PC-9 (cell line): ENCODE results near the gene ORAI2. TPM values are rescaled to one million over a fixed set of nuclear protein-coding genes. Genes with fewer than 3 reads are reported as not detected.
"Not testable (repeated sequence)": the region's sequence is repeated elsewhere in the genome, so short reads cannot be mapped to it uniquely, and the experiment has no call there.

Experiments used
- BruUV-seq: library from RNA; stranded (reverse); fragments of 400-500 nt; replicated peaks from 2 replicates; lab custom pipeline; 2021; lab: Mats Ljungman, UMichigan
- CTCF ChIA-PET: fragments of 300-600 bp; sonication (Branson Sonifier 250); formaldehyde crosslinking; loops from one replicate; lab custom pipeline; 2022; ENCODE audit warnings: antibody characterized with exemption; lab: Charles Lee
- POLR2A ChIA-PET: fragments of 300-600 bp; sonication (Branson Sonifier 250); formaldehyde crosslinking; loops from one replicate; lab custom pipeline; 2022; ENCODE audit warnings: antibody characterized with exemption; ENCODE audit not compliant: unreplicated experiment; lab: Charles Lee
- DNase-seq, 2 experiments: peaks; one replicate each; pipeline versions ENCODE4 v3.0.0 to v3.0.0-alpha.2; 2015 to 2022; ENCODE audit warnings: mixed read lengths in 1 of 2
- H2AFZ ChIP-seq: fragments of 200-600 bp; sonication (generic); 2 replicates; pipeline ENCODE4 v1.8.1; 2017; ENCODE audit warnings: antibody characterized with exemption
- H3F3A ChIP-seq: fragments of 200-600 bp; sonication (generic); 2 replicates; pipeline ENCODE4 v1.8.1; 2017; ENCODE audit warnings: antibody characterized with exemption, mild to moderate bottlenecking, low read depth; ENCODE audit not compliant: insufficient read depth
- H3K27ac ChIP-seq: fragments of 200-600 bp; sonication (generic); 2 replicates; pipeline ENCODE4 v1.6.1; 2016; ENCODE audit warnings: mixed run types
- H3K27me3 ChIP-seq: fragments of 200-600 bp; sonication (generic); 2 replicates; pipeline ENCODE4 v1.6.1; 2016; ENCODE audit warnings: low read depth, mixed run types; ENCODE audit not compliant: insufficient read depth
- H3K36me3 ChIP-seq: fragments of 200-600 bp; sonication (generic); 2 replicates; pipeline ENCODE4 v1.6.1; 2016; ENCODE audit warnings: low read depth, mixed run types
- H3K4me1 ChIP-seq: fragments of 200-600 bp; sonication (generic); replicated peaks from 2 replicates; pipeline ENCODE4 v1.6.1; 2016; ENCODE audit warnings: mixed run types; ENCODE audit not compliant: insufficient read depth
- H3K4me2 ChIP-seq: fragments of 200-600 bp; sonication (generic); 2 replicates; pipeline ENCODE4 v1.6.1; 2017; ENCODE audit warnings: mixed run types
- H3K4me3 ChIP-seq: fragments of 200-600 bp; sonication (generic); 2 replicates; pipeline ENCODE4 v1.6.1; 2016; ENCODE audit warnings: mixed run types
- H3K79me2 ChIP-seq: fragments of 200-600 bp; sonication (generic); 2 replicates; pipeline ENCODE4 v1.6.1; 2017; ENCODE audit warnings: low read depth, mixed run types
- H3K9me2 ChIP-seq: fragments of 200-600 bp; sonication (generic); 2 replicates; pipeline ENCODE4 v1.8.1; 2017; ENCODE audit warnings: mild to moderate bottlenecking; ENCODE audit not compliant: insufficient read depth
- H3K9me3 ChIP-seq: fragments of 200-600 bp; sonication (generic); 2 replicates; pipeline ENCODE4 v1.8.1; 2016; ENCODE audit warnings: low read depth; ENCODE audit not compliant: insufficient read depth
- H4K20me1 ChIP-seq: fragments of 200-600 bp; sonication (generic); 2 replicates; pipeline ENCODE4 v1.8.1; 2017; ENCODE audit not compliant: insufficient read depth
- intact Hi-C: fragments of 100-400 bp; cut with micrococcal nuclease; formaldehyde crosslinking; loops from one replicate; pipeline ENCODE4 v1.10.0; 2022; ENCODE audit not compliant: unreplicated experiment
- total RNA-seq: library from RNA; stranded (reverse); gene quantifications from 2 replicates; pipeline ENCODE4 v1.2.3, GENCODE V29; 2021

The ORAI2 gene
- total RNA-seq, 1 experiment from 2014 or later, result 53.3 TPM

GRCh38 chr7:102490529-102491075, 57.2 kb downstream of the ORAI2 start:
- H3K4me1 ChIP-seq, H3K4me2 ChIP-seq, H3K4me3 ChIP-seq, H3K36me3 ChIP-seq, H3F3A ChIP-seq, POLR2A ChIA-PET, H3K9me3 ChIP-seq, H3K9me2 ChIP-seq, H3K79me2 ChIP-seq, BruUV-seq, H3K27ac ChIP-seq, CTCF ChIA-PET, H3K27me3 ChIP-seq, H4K20me1 ChIP-seq, intact Hi-C loops, H2AFZ ChIP-seq: not testable (repeated sequence)
- DNase-seq, result peak in 1 of 2 experiments; percentile 83

DNA sequence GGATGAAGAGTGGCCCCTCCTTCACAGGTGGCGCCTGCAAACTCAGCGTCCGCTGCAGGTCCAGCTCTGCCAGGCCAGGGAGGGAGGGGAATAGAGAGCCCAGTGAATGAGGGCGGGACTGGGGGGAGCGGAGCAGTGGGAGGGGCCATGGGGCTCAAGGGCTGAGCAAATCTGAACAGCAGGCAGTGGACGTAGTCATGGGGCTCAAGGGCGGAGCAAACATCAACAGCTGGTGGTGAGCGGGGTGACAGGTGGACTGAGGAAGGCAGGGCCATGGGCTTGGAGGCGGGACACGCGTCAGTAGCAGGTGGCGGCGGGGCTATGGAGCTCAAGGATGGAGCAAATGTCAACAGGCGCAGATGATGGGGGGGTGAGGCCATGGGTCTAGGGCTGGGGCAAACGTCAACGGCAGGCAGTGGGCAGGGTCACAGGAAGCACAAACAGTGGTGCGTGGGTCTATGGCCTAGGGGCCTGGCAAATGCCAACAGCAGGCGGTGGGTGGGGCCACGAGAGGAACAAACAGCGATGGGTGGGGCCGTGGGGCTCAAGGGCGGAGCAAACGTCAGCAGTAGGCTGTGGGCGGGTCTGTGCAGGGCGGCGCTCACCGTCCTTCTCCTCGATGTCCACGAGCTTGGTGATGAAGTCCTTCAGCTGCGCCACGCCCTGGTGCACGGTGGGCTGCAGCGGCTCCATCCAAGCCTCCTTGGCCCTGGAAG, 60.0 kb downstream of the ORAI2 start:
- DNase-seq, H3K4me1 ChIP-seq, H3K4me2 ChIP-seq, intact Hi-C loops, H2AFZ ChIP-seq, H3K36me3 ChIP-seq, H3K9me3 ChIP-seq, H3K4me3 ChIP-seq, H4K20me1 ChIP-seq, H3K9me2 ChIP-seq, H3K79me2 ChIP-seq, H3F3A ChIP-seq, POLR2A ChIA-PET, H3K27ac ChIP-seq, CTCF ChIA-PET, BruUV-seq, H3K27me3 ChIP-seq: not testable (repeated sequence)

GRCh38 chr7:102494026-102494425, 60.7 kb downstream of the ORAI2 start:
- H2AFZ ChIP-seq, BruUV-seq, H3K9me3 ChIP-seq, H3K27me3 ChIP-seq, H3K4me1 ChIP-seq, H3K4me2 ChIP-seq, CTCF ChIA-PET, H3K36me3 ChIP-seq, H3K79me2 ChIP-seq, intact Hi-C loops, H3K9me2 ChIP-seq, H3K27ac ChIP-seq, DNase-seq, H3K4me3 ChIP-seq, H4K20me1 ChIP-seq, H3F3A ChIP-seq, POLR2A ChIA-PET: not testable (repeated sequence)

- BruUV-seq, H3K4me1 ChIP-seq, H3K36me3 ChIP-seq, H3K9me3 ChIP-seq, DNase-seq, H4K20me1 ChIP-seq, H3K4me3 ChIP-seq, H3K27me3 ChIP-seq, intact Hi-C loops, H3K9me2 ChIP-seq, H3F3A ChIP-seq, H3K4me2 ChIP-seq, POLR2A ChIA-PET, H3K79me2 ChIP-seq, H3K27ac ChIP-seq, CTCF ChIA-PET, H2AFZ ChIP-seq: not testable (repeated sequence)
Observed at GRCh38 chr7:102494473-102495149, 61.2 kb downstream of the ORAI2 start.

- CTCF ChIA-PET, result not testable (repeated sequence)
Observed at GRCh38 chr7:102496861-102497260, 63.5 kb downstream of the ORAI2 start.

DNA sequence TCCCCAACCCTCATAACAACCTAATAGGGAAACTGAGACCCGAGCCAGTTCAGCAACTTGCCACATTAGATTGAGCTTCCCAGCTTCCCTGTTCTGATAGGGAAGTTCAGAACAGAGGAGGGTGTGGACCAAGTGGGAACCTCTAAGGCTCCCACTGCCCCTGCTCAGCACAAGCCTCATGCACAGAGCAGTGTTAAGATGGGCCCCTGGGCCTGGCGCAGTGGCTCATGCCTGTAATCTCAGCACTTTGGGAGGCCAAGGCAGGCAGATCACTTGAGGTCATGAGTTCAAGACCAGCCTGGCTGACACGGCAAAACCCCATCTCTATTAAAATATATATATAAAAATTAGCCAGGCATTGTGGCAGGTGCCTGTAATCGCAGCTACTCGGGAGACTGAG, 63.9 kb downstream of the ORAI2 start:
- H3K9me2 ChIP-seq, H3K27ac ChIP-seq, H3K36me3 ChIP-seq, H3K4me2 ChIP-seq, POLR2A ChIA-PET, CTCF ChIA-PET, H3K27me3 ChIP-seq, H3F3A ChIP-seq, DNase-seq, BruUV-seq, H3K4me1 ChIP-seq, H3K9me3 ChIP-seq, H3K4me3 ChIP-seq, H2AFZ ChIP-seq, intact Hi-C loops, H3K79me2 ChIP-seq, H4K20me1 ChIP-seq: not testable (repeated sequence)

More at GRCh38 chr7:102496861-102497260, 63.5 kb downstream of the ORAI2 start:
- intact Hi-C loops, BruUV-seq, POLR2A ChIA-PET, H4K20me1 ChIP-seq, H3K4me1 ChIP-seq, H3K4me3 ChIP-seq, H3F3A ChIP-seq, H3K36me3 ChIP-seq, H3K27ac ChIP-seq, H3K79me2 ChIP-seq, DNase-seq, H3K9me3 ChIP-seq, H3K4me2 ChIP-seq, H2AFZ ChIP-seq, H3K9me2 ChIP-seq, H3K27me3 ChIP-seq: not testable (repeated sequence)

- POLR2A ChIA-PET, CTCF ChIA-PET, H3K4me2 ChIP-seq, H3K9me2 ChIP-seq, H3K27me3 ChIP-seq, H3K4me3 ChIP-seq, H3K9me3 ChIP-seq, DNase-seq, H3F3A ChIP-seq, H3K79me2 ChIP-seq, H3K4me1 ChIP-seq, H4K20me1 ChIP-seq, H3K36me3 ChIP-seq, H3K27ac ChIP-seq, intact Hi-C loops, BruUV-seq, H2AFZ ChIP-seq: not testable (repeated sequence)
Observed at GRCh38 chr7:102498321-102498720, 64.9 kb downstream of the ORAI2 start.
